Natural killer cell (primary cell): Measurements from ENCODE around the gene EBF3. TPM values are rescaled to one million over a fixed set of nuclear protein-coding genes. Genes with fewer than 3 reads are reported as not detected.

Source experiments
- ATAC-seq, 3 donors: fragments of 150-1000 bp in 2 of 3; fragments of 200-7000 bp in 1 of 3; cut with Tn5 transposase; 1 replicate in 1 of 3; 2 replicates in 2 of 3; pipeline ENCODE4 v1.10.0; 2021; ENCODE audit warnings: mild to moderate bottlenecking in 2 of 3, moderate library complexity in 2 of 3
- DNase-seq, 2 donors: peaks; one replicate each; pipeline versions ENCODE4 v3.0.0 to v3.0.0-alpha.2; 2013 to 2021; ENCODE audit warnings: mixed read lengths in 1 of 2
- H3K27ac ChIP-seq: one replicate; pipeline ENCODE4 v1.5.1; 2013; ENCODE audit warnings: mild to moderate bottlenecking, low read length
- H3K27me3 ChIP-seq: one replicate; pipeline ENCODE4 v1.6.1; 2013; ENCODE audit warnings: low read length; ENCODE audit not compliant: control insufficient read depth, insufficient read depth
- H3K36me3 ChIP-seq: one replicate; pipeline ENCODE4 v1.6.1; 2013; ENCODE audit warnings: low read length; ENCODE audit not compliant: control insufficient read depth, insufficient read depth
- H3K4me1 ChIP-seq: one replicate; pipeline ENCODE4 v1.6.1; 2013; ENCODE audit warnings: low read length; ENCODE audit not compliant: control insufficient read depth, insufficient read depth
- H3K4me3 ChIP-seq: one replicate; pipeline ENCODE4 v1.5.1; 2013; ENCODE audit warnings: low read length
- H3K9me3 ChIP-seq: one replicate; pipeline ENCODE4 v1.6.1; 2013; ENCODE audit warnings: low read length; ENCODE audit not compliant: control insufficient read depth, insufficient read depth
- H3K27ac Mint-ChIP-seq, 2 donors: one replicate each; pipeline ENCODE4 v1.8.0; 2022; ENCODE audit warnings: mild to moderate bottlenecking in 2 of 2, mixed read lengths in 2 of 2, moderate library complexity in 1 of 2
- H3K27me3 Mint-ChIP-seq, 2 donors: one replicate each; pipeline ENCODE4 v1.8.0; 2022; ENCODE audit warnings: low read depth in 2 of 2, mixed read lengths in 2 of 2
- H3K36me3 Mint-ChIP-seq: one replicate; pipeline ENCODE4 v1.8.0; 2022; ENCODE audit warnings: mixed read lengths
- H3K4me1 Mint-ChIP-seq, 2 donors: one replicate each; pipeline ENCODE4 v1.8.0; 2022; ENCODE audit warnings: mixed read lengths in 2 of 2
- H3K4me3 Mint-ChIP-seq: one replicate; pipeline ENCODE4 v1.8.0; 2022; ENCODE audit warnings: mild to moderate bottlenecking, moderate library complexity, mixed read lengths
- H3K9me3 Mint-ChIP-seq, 2 donors: one replicate each; pipeline ENCODE4 v1.8.0; 2022; ENCODE audit warnings: mixed read lengths in 2 of 2
- WGBS: methylation state at CpG from one replicate; pipeline ENCODE4 v1.1.7; 2013; ENCODE audit warnings: missing lambda C conversion rate; ENCODE audit not compliant: insufficient coverage; 5-methylcytosine and 5-hydroxymethylcytosine counted together
- intact Hi-C: fragments of 100-400 bp; cut with micrococcal nuclease; formaldehyde crosslinking; loops from one replicate; pipeline ENCODE4 v1.14.2; 2022
- total RNA-seq, 4 donors: library from RNA; stranded (reverse); fragments of 120-200 nt in 1 of 4; gene quantifications; one replicate each; pipeline versions ENCODE4 v1.2.3 to v1.2.4, GENCODE V29; 2013 to 2022
- TF ChIP-seq, protein P1 (sequence below): fragments of 200-600 bp; IDR thresholded peaks from one replicate; pipeline ENCODE4 v1.8.0; 2022; ENCODE audit warnings: antibody characterized with exemption

Gene EBF3
- total RNA-seq, 3 donors from 2014 or later (not counting 1 experiment from before 2014, with no cell fraction given), result not detected

DNA sequence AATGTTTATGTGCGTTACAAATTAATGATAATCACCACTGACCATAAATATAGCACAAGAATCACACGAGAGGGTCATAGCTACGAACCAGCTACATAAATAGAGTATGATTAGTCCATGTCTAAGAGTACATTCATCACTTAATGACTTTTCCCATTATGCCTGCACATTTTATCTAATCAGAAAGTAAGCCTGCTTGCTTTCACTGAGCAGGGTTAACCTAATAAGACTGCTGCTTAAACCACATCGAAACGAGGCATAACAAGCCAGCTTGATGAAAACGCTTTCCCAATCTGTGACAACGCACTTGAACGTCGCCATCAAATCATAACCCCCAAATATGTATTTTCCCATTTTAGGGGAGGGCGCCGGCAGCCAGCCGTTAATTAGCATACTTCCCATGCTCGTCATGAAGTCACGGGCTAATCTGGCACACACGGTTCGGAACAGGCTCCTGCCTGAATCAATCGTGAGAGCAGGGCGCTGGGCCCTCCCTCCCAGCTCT, 71.5 kb downstream of the EBF3 start:
- TF ChIP-seq, protein P1, sequence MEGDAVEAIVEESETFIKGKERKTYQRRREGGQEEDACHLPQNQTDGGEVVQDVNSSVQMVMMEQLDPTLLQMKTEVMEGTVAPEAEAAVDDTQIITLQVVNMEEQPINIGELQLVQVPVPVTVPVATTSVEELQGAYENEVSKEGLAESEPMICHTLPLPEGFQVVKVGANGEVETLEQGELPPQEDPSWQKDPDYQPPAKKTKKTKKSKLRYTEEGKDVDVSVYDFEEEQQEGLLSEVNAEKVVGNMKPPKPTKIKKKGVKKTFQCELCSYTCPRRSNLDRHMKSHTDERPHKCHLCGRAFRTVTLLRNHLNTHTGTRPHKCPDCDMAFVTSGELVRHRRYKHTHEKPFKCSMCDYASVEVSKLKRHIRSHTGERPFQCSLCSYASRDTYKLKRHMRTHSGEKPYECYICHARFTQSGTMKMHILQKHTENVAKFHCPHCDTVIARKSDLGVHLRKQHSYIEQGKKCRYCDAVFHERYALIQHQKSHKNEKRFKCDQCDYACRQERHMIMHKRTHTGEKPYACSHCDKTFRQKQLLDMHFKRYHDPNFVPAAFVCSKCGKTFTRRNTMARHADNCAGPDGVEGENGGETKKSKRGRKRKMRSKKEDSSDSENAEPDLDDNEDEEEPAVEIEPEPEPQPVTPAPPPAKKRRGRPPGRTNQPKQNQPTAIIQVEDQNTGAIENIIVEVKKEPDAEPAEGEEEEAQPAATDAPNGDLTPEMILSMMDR, result no peak
- intact Hi-C loops, result no loop called here
- 91% methylated on average over 17 of the region's 18 CpGs for WGBS

DNA sequence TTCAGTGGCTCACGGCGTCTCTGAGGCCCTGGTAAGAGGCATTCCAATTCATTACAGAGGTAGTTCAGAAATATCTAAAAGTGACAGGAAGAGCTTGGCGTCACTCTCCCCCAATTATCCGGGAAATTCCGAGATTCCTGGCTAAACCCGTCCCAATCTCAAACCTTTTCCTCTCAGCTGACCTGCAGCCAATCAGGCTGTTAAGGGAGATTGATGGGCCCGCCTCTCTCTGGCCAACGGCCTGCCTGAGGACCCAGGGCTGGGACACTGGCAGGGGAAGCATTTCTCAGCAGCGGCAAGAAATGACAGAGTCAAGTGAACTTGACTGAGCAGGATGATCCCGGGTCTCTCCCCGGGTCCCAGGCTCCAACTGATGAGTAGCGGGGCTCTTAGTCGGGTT, 72.3 kb downstream of the EBF3 start:
- no peak for DNase-seq
- Mint-ChIP-seq H3K27me3 (peaks cover 0 to 6% of the 10 kb centered on the region in 2 donors), H3K36me3 (no peaks in the 10 kb centered on the region), H3K4me1 (no peaks in the 10 kb centered on the region), H3K27ac (no peak overlapping the region), H3K4me3 (no peak overlapping the region), H3K9me3 (no peaks in the 10 kb centered on the region)
- Histone ChIP-seq H3K36me3 (no peaks in the 10 kb centered on the region), H3K27ac (no peak overlapping the region), H3K4me1 (no peaks in the 10 kb centered on the region), H3K4me3 (no peak overlapping the region), H3K27me3 (no peaks in the 10 kb centered on the region), H3K9me3 (no peaks in the 10 kb centered on the region)
- intact Hi-C loops, result no loop called here
- TF ChIP-seq, protein P1, result no peak
- WGBS, result 85% methylated on average over 13 of the region's 13 CpGs
- no peak for ATAC-seq

More for the DNA sequence above, 71.5 kb downstream of the EBF3 start:
- Mint-ChIP-seq H3K4me1 (no peaks in the 10 kb centered on the region), H3K9me3 (no peaks in the 10 kb centered on the region), H3K27ac (no peak overlapping the region), H3K36me3 (no peaks in the 10 kb centered on the region), H3K27me3 (peaks cover 0 to 8% of the 10 kb centered on the region in 2 donors), H3K4me3 (no peak overlapping the region)
- Histone ChIP-seq H3K27me3 (no peaks in the 10 kb centered on the region), H3K9me3 (no peaks in the 10 kb centered on the region), H3K4me1 (no peaks in the 10 kb centered on the region), H3K4me3 (no peak overlapping the region), H3K27ac (no peak overlapping the region), H3K36me3 (no peaks in the 10 kb centered on the region)
- no peak for DNase-seq
- ATAC-seq, result no peak

DNA sequence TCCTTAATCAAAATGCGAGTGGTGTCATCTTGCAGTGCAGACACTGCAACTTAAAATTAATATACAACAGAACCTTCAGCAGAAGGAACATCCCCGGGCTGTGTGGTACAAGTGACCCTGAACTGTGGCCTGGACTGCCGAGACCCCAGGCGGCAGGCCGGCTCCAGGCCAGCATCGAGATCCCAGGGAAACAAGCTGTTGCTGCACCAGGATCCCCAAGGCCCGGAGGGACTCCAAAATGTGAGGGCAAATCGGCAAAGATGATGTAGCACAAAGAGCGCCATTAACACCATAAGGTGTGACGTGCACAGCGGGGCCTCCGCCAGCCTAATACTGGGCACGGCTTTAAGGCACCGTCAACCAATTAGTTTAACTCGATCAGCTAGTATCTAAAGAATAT, 73.9 kb downstream of the EBF3 start:
- Histone ChIP-seq H3K36me3 (no peaks in the 10 kb centered on the region), H3K4me3 (no peak overlapping the region), H3K4me1 (no peaks in the 10 kb centered on the region), H3K9me3 (no peaks in the 10 kb centered on the region), H3K27me3 (no peaks in the 10 kb centered on the region), H3K27ac (no peak overlapping the region)
- no peaks in the 10 kb centered on the region for H3K9me3 Mint-ChIP-seq
- no peak overlapping the region for H3K27ac Mint-ChIP-seq
- H3K4me1 Mint-ChIP-seq, result no peaks in the 10 kb centered on the region
- intact Hi-C loops, result no loop called here
- H3K27me3 Mint-ChIP-seq, result no peaks in the 10 kb centered on the region
- DNase-seq (no peak), ATAC-seq (no peak)
- WGBS, result 90% methylated on average over 15 of the region's 15 CpGs
- no peaks in the 10 kb centered on the region for H3K36me3 Mint-ChIP-seq
- TF ChIP-seq, protein P1, result no peak
- no peak overlapping the region for H3K4me3 Mint-ChIP-seq
